Thoracic aorta endothelial cell (primary cell): ENCODE data around the gene MAEL. TPM values are rescaled to one million over a fixed set of nuclear protein-coding genes. Genes with fewer than 3 reads are reported as not detected.
A peak's percentile ranks its signal among the peaks of the same experiment; 100 is the strongest.

Source experiments
- small RNA-seq: library from RNA; depleted of rRNA; stranded (forward); fragments of <200 nt; gene quantifications from one replicate; pipeline ENCODE3, GENCODE V24; 2012
- total RNA-seq: library from RNA; depleted of rRNA; stranded (reverse); fragments of >200 nt; gene quantifications from 2 replicates; pipeline ENCODE4 v1.2.3, GENCODE V29; 2012

MAEL gene
- not detected in 2 replicates for total RNA-seq

DNA sequence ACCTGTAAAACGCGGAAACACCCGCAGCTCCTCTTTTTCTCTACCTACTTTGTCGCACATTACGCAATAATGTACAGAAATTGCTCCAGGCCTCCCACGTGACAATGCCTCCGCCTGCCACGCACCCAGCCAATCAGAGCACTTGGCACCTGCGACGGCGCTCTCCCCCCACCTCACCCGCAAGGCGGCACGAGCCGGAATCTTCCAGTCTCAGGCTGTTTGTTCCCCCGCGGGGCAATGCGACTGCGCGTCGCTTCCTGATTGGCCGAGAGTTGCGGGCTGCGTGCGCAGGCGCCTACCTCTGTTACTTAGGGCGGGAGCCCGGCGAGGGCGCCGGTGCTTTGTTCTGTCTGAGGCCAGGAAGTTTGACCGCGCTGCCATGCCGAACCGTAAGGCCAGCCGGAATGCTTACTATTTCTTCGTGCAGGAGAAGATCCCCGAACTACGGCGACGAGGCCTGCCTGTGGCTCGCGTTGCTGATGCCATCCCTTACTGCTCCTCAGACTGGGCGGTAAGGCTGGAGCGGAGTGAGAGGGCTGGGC lies at the start of gene MAEL:
Gene MAEL, plus strand, starts transcription at position 307 of the 542 bp plus-strand sequence. Its CDS starts 73 bp downstream, at position 380.

GRCh38 chr1:166975361-166976129 lies 13.5 kb upstream of the MAEL start, which contains the start of gene ILDR2:
ILDR2 (minus strand) TSS chr1:166975540; CDS start chr1:166975268, 272 bp downstream.

Small RNA genes lying within 50 kb of the gene (small RNA-seq; reads per million reads assigned to genes)
- 1.4 reads per million, percentile 34 among the genes with 10 or more reads in this experiment for gene RNA5SP65

Other genes with a start within 250 kb of the MAEL start
- gene POGK, start 149.8 kb upstream of the MAEL start, total RNA-seq = 41.5 and 45.8 TPM in 2 replicates
- 12.6 and 17.8 TPM in 2 replicates for gene TADA1, start 113.0 kb upstream of the MAEL start, total RNA-seq
- 0.14 TPM in 1 of 2 replicates, not detected in the other for gene ILDR2, start 13.7 kb upstream of the MAEL start, total RNA-seq
- gene GPA33, start 101.1 kb downstream of the MAEL start, total RNA-seq = not detected in 2 replicates
- not detected in 2 replicates for gene STYXL2, start 104.8 kb downstream of the MAEL start, total RNA-seq
- gene POU2F1, start 231.6 kb downstream of the MAEL start, total RNA-seq = 14.4 and 16.8 TPM in 2 replicates